H1 (cell line): ENCODE measurements around the gene ANAPC15. TPM values are rescaled to one million over a fixed set of nuclear protein-coding genes. Genes with fewer than 3 reads are reported as not detected.

ENCODE experiments used
- CTCF ChIA-PET: fragments of 300-600 bp; sonication (Branson Sonifier 250); formaldehyde crosslinking; loops from one replicate; lab custom pipeline; 2021; ENCODE audit not compliant: partially characterized antibody; lab: Charles Lee
- POLR2A ChIA-PET: fragments of 300-600 bp; sonication (Branson Sonifier 250); formaldehyde crosslinking; loops from one replicate; lab custom pipeline; 2021; ENCODE audit warnings: inconsistent platforms; ENCODE audit not compliant: partially characterized antibody; lab: Charles Lee
- DNase-seq, 2 experiments: peaks; one replicate each; pipeline versions ENCODE4 v3.0.0 to v3.0.0-alpha.2; 2010 to 2022; ENCODE audit warnings: low spot score in 2 of 2, low read depth in 1 of 2, mixed read lengths in 1 of 2
- FAIRE-seq: peaks from 2 replicates; lab custom pipeline; 2011; peaks lifted over from hg19 to GRCh38; lab: Jason Lieb, UNC
- H2AFZ ChIP-seq: 2 replicates; pipeline ENCODE4 v1.8.1; 2012; ENCODE audit warnings: low read length, inconsistent platforms
- H2AK5ac ChIP-seq: 2 replicates; pipeline ENCODE4 v1.6.1; 2013; ENCODE audit warnings: low read depth, low read length
- H2BK120ac ChIP-seq: replicated peaks from 2 replicates; pipeline ENCODE3; 2013; ENCODE audit warnings: low read depth, low read length, inconsistent platforms
- H2BK12ac ChIP-seq: 2 replicates; pipeline ENCODE4 v1.6.1; 2013; ENCODE audit warnings: low read depth, low read length
- H2BK15ac ChIP-seq: 2 replicates; pipeline ENCODE4 v1.6.1; 2013; ENCODE audit warnings: low read length
- H2BK20ac ChIP-seq: 2 replicates; pipeline ENCODE4 v1.6.1; 2013; ENCODE audit warnings: low read length
- H2BK5ac ChIP-seq: 2 replicates; pipeline ENCODE4 v1.6.1; 2013; ENCODE audit warnings: low read depth, low read length
- H3K14ac ChIP-seq: 2 replicates; pipeline ENCODE4 v1.6.1; 2013; ENCODE audit warnings: inconsistent platforms; ENCODE audit not compliant: insufficient read length
- H3K18ac ChIP-seq: 2 replicates; pipeline ENCODE4 v1.6.1; 2013; ENCODE audit warnings: low read length; ENCODE audit errors: extremely low read depth
- H3K23ac ChIP-seq: 2 replicates; pipeline ENCODE4 v1.6.1; 2013; ENCODE audit warnings: inconsistent platforms; ENCODE audit not compliant: insufficient read length
- H3K23me2 ChIP-seq: 2 replicates; pipeline ENCODE4 v1.6.1; 2013; ENCODE audit warnings: low read depth, low read length
- H3K27ac ChIP-seq: 2 replicates; pipeline ENCODE4 v1.6.1; 2011; ENCODE audit warnings: low read depth, low read length, inconsistent platforms
- H3K27me3 ChIP-seq, 4 experiments: replicated peaks in 1 of 4; 1 replicate in 1 of 4; 2 replicates in 3 of 4; pipeline versions ENCODE4 v1.6.1 to v1.8.1; 2011 to 2013; ENCODE audit warnings: low read length in 3 of 4, mild to moderate bottlenecking in 3 of 4, inconsistent platforms in 2 of 4, mixed read lengths in 2 of 4, moderate library complexity in 1 of 4; ENCODE audit not compliant: control insufficient read depth in 3 of 4, insufficient read depth in 3 of 4; ENCODE audit errors: extremely low read depth in 1 of 4
- H3K36me3 ChIP-seq, 4 experiments: 2 replicates each; pipeline versions ENCODE4 v1.6.1 to v1.8.1; 2011 to 2013; ENCODE audit warnings: mild to moderate bottlenecking in 4 of 4, low read length in 3 of 4, moderate library complexity in 2 of 4, control low read depth in 1 of 4, inconsistent platforms in 1 of 4; ENCODE audit not compliant: insufficient read depth in 4 of 4, control insufficient read depth in 2 of 4
- H3K4ac ChIP-seq: replicated peaks from 2 replicates; pipeline ENCODE3; 2013; ENCODE audit warnings: low read length, low read depth, mixed read lengths, inconsistent platforms; ENCODE audit not compliant: insufficient read length
- H3K4me1 ChIP-seq, 4 experiments: replicated peaks in 1 of 4; 1 replicate in 1 of 4; 2 replicates in 3 of 4; pipeline versions ENCODE4 v1.6.1 to v1.8.1; 2011 to 2013; ENCODE audit warnings: low read length in 3 of 4, inconsistent platforms in 2 of 4, mixed read lengths in 1 of 4; ENCODE audit not compliant: insufficient read depth in 4 of 4, control insufficient read depth in 3 of 4
- H3K4me2 ChIP-seq, 2 experiments: 2 replicates each; pipeline versions ENCODE4 v1.6.1 to v1.8.1; 2011 to 2013; ENCODE audit warnings: low read depth in 2 of 2, low read length in 2 of 2, control low read depth in 1 of 2, inconsistent platforms in 1 of 2, mild to moderate bottlenecking in 1 of 2; ENCODE audit not compliant: insufficient read depth in 1 of 2
- H3K4me3 ChIP-seq, 4 experiments: fragments of 200-600, 300-600 bp in 1 of 4; sonication (generic), shearing (Covaris generic), sonication (Bioruptor Twin) in 1 of 4; 2 replicates each; pipeline versions ENCODE4 v1.5.1 to v1.8.1; 2011 to 2016; ENCODE audit warnings: low read length in 4 of 4, low read depth in 3 of 4, control low read depth in 2 of 4, inconsistent platforms in 2 of 4, mild to moderate bottlenecking in 2 of 4, mixed read lengths in 1 of 4, moderate library complexity in 1 of 4; ENCODE audit not compliant: insufficient read depth in 2 of 4; ENCODE audit errors: extremely low read depth in 1 of 4
- H3K56ac ChIP-seq: replicated peaks from 2 replicates; pipeline ENCODE3; 2013; ENCODE audit warnings: low read depth, mild to moderate bottlenecking, mixed read lengths, low read length, inconsistent platforms; ENCODE audit not compliant: insufficient read length
- H3K79me1 ChIP-seq: 2 replicates; pipeline ENCODE4 v1.6.1; 2013; ENCODE audit warnings: low read depth, low read length, control low read depth
- H3K79me2 ChIP-seq, 2 experiments: 2 replicates each; pipeline versions ENCODE4 v1.6.1 to v1.8.1; 2012 to 2013; ENCODE audit warnings: low read length in 2 of 2, mild to moderate bottlenecking in 2 of 2, inconsistent platforms in 1 of 2; ENCODE audit not compliant: insufficient read depth in 2 of 2, control insufficient read depth in 1 of 2
- H3K9ac ChIP-seq, 4 experiments: replicated peaks in 1 of 4; 1 replicate in 1 of 4; 2 replicates in 3 of 4; pipeline versions ENCODE4 v1.6.1 to v1.8.1; 2011 to 2013; ENCODE audit warnings: low read depth in 3 of 4, low read length in 3 of 4, control low read depth in 2 of 4, mild to moderate bottlenecking in 2 of 4, moderate library complexity in 2 of 4, inconsistent platforms in 1 of 4; ENCODE audit errors: extremely low read depth in 1 of 4
- H3K9me3 ChIP-seq, 2 experiments: 2 replicates each; pipeline versions ENCODE4 v1.6.1 to v1.8.1; 2012 to 2013; ENCODE audit warnings: mild to moderate bottlenecking in 2 of 2, moderate library complexity in 2 of 2, control low read depth in 1 of 2, inconsistent platforms in 1 of 2, low read depth in 1 of 2, low read length in 1 of 2, mixed read lengths in 1 of 2; ENCODE audit not compliant: insufficient read depth in 2 of 2
- H4K20me1 ChIP-seq, 2 experiments: replicated peaks in 1 of 2; 2 replicates each; pipeline versions ENCODE3 to v1.8.1; 2011 to 2013; ENCODE audit warnings: inconsistent platforms in 2 of 2, low read length in 2 of 2, mild to moderate bottlenecking in 1 of 2; ENCODE audit not compliant: insufficient read depth in 2 of 2, control insufficient read depth in 1 of 2
- H4K5ac ChIP-seq: 2 replicates; pipeline ENCODE4 v1.6.1; 2013; ENCODE audit warnings: low read length, low read depth, mixed read lengths, inconsistent platforms; ENCODE audit not compliant: insufficient read length
- H4K8ac ChIP-seq: 2 replicates; pipeline ENCODE4 v1.8.0; 2013; ENCODE audit warnings: mild to moderate bottlenecking, moderate library complexity, low read length, inconsistent platforms; ENCODE audit not compliant: insufficient read depth; ENCODE audit errors: extremely low read depth
- H4K91ac ChIP-seq: replicated peaks from 2 replicates; pipeline ENCODE3; 2013; ENCODE audit warnings: low read length, mixed read lengths, inconsistent platforms; ENCODE audit not compliant: insufficient read length
- ATF2 ChIP-seq: IDR thresholded peaks from 2 replicates; pipeline ENCODE4 v1.6.1; 2012; ENCODE audit warnings: low read length, inconsistent platforms
- EGR1 ChIP-seq: IDR thresholded peaks from 2 replicates; pipeline ENCODE4 v1.6.1; 2011; ENCODE audit warnings: low read depth, low read length, borderline replicate concordance
- FOSL1 ChIP-seq: IDR thresholded peaks from 2 replicates; pipeline ENCODE4 v1.6.1; 2011; ENCODE audit warnings: mild to moderate bottlenecking, low read depth, low read length, moderate library complexity; ENCODE audit not compliant: insufficient read depth
- GABPA ChIP-seq: IDR thresholded peaks from 2 replicates; pipeline ENCODE4 v1.6.1; 2011; ENCODE audit warnings: mild to moderate bottlenecking, low read length, moderate library complexity, borderline replicate concordance; ENCODE audit not compliant: insufficient read depth
- HDAC6 ChIP-seq: IDR thresholded peaks from one replicate; pipeline ENCODE4 v1.7.1; 2012; ENCODE audit warnings: low read depth, mild to moderate bottlenecking, inconsistent platforms, low read length, moderate library complexity
- NANOG ChIP-seq: IDR thresholded peaks from 2 replicates; pipeline ENCODE4 v1.6.1; 2011; ENCODE audit warnings: low read length, low read depth, mild to moderate bottlenecking, inconsistent platforms; ENCODE audit not compliant: insufficient read depth, poor library complexity, severe bottlenecking
- PHF8 ChIP-seq: fragments of 200-600 bp; sonication (generic); conservative IDR thresholded peaks from 2 replicates; pipeline ENCODE4 v1.7.1; 2012; ENCODE audit warnings: low read depth, mild to moderate bottlenecking, inconsistent platforms, low read length, moderate library complexity
- POU5F1 ChIP-seq: IDR thresholded peaks from 2 replicates; pipeline ENCODE4 v1.6.1; 2011; ENCODE audit warnings: low read depth, mild to moderate bottlenecking, low read length, moderate library complexity
- RFX5 ChIP-seq: IDR thresholded peaks from 2 replicates; pipeline ENCODE4 v1.6.1; 2011; ENCODE audit warnings: low read depth, low read length, improper control_type of control experiment, borderline replicate concordance
- RXRA ChIP-seq: IDR thresholded peaks from 2 replicates; pipeline ENCODE4 v1.6.1; 2011; ENCODE audit warnings: low read depth, mild to moderate bottlenecking, low read length, moderate library complexity; ENCODE audit not compliant: insufficient read depth
- SUZ12 ChIP-seq: fragments of 200-600 bp; sonication (generic); IDR thresholded peaks from 2 replicates; pipeline ENCODE4 v1.6.1; 2012; ENCODE audit warnings: mild to moderate bottlenecking, inconsistent platforms, low read length, moderate library complexity, mixed read lengths
- TBP ChIP-seq: IDR thresholded peaks from 2 replicates; pipeline ENCODE4 v1.6.1; 2011; ENCODE audit warnings: low read depth, low read length, improper control_type of control experiment
- ZNF274 ChIP-seq: IDR thresholded peaks from 2 replicates; pipeline ENCODE4 v1.7.0; 2012; ENCODE audit warnings: low read length, borderline replicate concordance; ENCODE audit errors: extremely low read depth
- WGBS, 2 experiments: shearing (Covaris generic) in 1 of 2; methylation state at CpG; one replicate each; pipeline versions ENCODE4 v1.1.6 to v1.1.7; 2013 to 2015; ENCODE audit warnings: low lambda C conversion rate in 2 of 2, mixed read lengths in 2 of 2, inconsistent platforms in 1 of 2, low coverage in 1 of 2, missing lambda C conversion rate in 1 of 2; ENCODE audit not compliant: insufficient replicate concordance in 2 of 2, insufficient coverage in 1 of 2, insufficient read length in 1 of 2; ENCODE audit errors: extremely low coverage in 1 of 2, missing lambda C conversion rate in 1 of 2; 5-methylcytosine and 5-hydroxymethylcytosine counted together
- polyA plus RNA-seq, 7 experiments: library from polyadenylated mRNA; depleted of rRNA in 3 of 7; stranded (reverse) in 5 of 7; unstranded in 2 of 7; fragments of >200 nt in 5 of 7; fragments of 200-250 nt in 2 of 7; gene quantifications; 1 replicate in 5 of 7; 2 replicates in 1 of 7; 4 replicates in 1 of 7; pipeline versions ENCODE4 v1.2.1 to v1.2.3, GENCODE V29; 2011 to 2013; ENCODE audit warnings: missing spikeins in 2 of 7, mixed read lengths in 2 of 7
- total RNA-seq: library from RNA; stranded (reverse); fragmentation: NEBNext Ultra II Directional; extraction: Animal tissue kit (Norgen Biotek cat#: 25700); gene quantifications from 2 replicates; pipeline ENCODE4 v1.2.1, GENCODE V29; 2021

Gene ANAPC15
- total and polyA plus RNA-seq, 2 of the 8 experiments (the other 6 are each of a cell fraction or from before 2014, with no cell fraction given) = 66.2 to 74.9 TPM

DNA sequence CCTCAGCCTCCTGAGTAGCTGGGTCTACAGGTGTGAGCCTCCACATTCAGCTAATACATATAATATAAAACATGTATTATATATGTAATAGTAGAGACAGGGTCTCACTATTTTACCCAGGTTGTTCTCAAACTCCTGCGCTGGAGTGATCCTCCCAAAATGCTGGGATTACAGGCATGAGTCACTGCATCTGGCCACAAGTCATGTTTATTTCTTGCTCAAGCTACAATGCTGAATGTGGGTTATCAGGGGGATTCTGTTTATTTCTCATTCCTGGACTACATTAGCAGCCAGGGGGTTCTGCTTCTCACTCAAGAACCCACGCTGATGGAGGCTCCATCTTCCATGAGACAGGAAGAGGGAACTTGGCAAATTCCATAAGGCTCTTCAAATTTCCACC lies 47.8 kb upstream of the ANAPC15 start:
- Histone ChIP-seq H4K8ac (no peak overlapping the region), H3K18ac (no peak overlapping the region), H3K56ac (no peak overlapping the region), H3K9ac (no peak overlapping the region), H3K79me2 (no peaks in the 10 kb centered on the region), H4K5ac (no peak overlapping the region), H2BK12ac (no peak overlapping the region), H3K27ac (no peak overlapping the region), H3K4ac (no peak overlapping the region), H4K20me1 (no peaks in the 10 kb centered on the region), H2BK120ac (no peak overlapping the region), H2BK5ac (no peak overlapping the region), H3K36me3 (no peaks in the 10 kb centered on the region), H3K27me3 (no peaks in the 10 kb centered on the region), H3K4me3 (no peak overlapping the region), H3K4me1 (no peaks in the 10 kb centered on the region), H2BK15ac (no peak overlapping the region), H3K23ac (no peak overlapping the region), H3K79me1 (no peaks in the 10 kb centered on the region), H2AFZ (no peak overlapping the region), H4K91ac (no peak overlapping the region), H3K4me2 (no peak overlapping the region), H2AK5ac (no peak overlapping the region), H2BK20ac (no peak overlapping the region), H3K9me3 (no peaks in the 10 kb centered on the region), H3K14ac (no peak overlapping the region), H3K23me2 (no peaks in the 10 kb centered on the region; the same call in 1 of the 2 replicates)
- CTCF ChIA-PET = interaction anchor here (0.6 to 10.4 kb wide), 5 partner anchors 16 to 270 kb away, joined by 3 to 71 read pairs (median 4); no protein-coding TSS in a partner anchor
- POLR2A ChIA-PET = no interaction called here
- no peak for DNase-seq
- 94% methylated on average over 2 of the region's 2 CpGs; no CpG with 5 or more reads in 1 of the 2 experiments for WGBS, 2 experiments
- FAIRE-seq = no peak
- no peak for TF ChIP-seq EGR1
- TF ChIP-seq RXRA = no peak
- TF ChIP-seq SUZ12 = no peak
- TF ChIP-seq HDAC6 = no peak
- TF ChIP-seq FOSL1 = no peak
- TF ChIP-seq ZNF274 = no peak
- no peak for TF ChIP-seq PHF8
- TF ChIP-seq ATF2 = no peak
- TF ChIP-seq GABPA = no peak
- no peak for TF ChIP-seq NANOG
- TF ChIP-seq POU5F1 = no peak
- TF ChIP-seq RFX5 = no peak
- TF ChIP-seq TBP = no peak
